Fibroblast of the aortic adventitia (primary cell): ENCODE measurements around the gene PPFIA4. TPM values are rescaled to one million over a fixed set of nuclear protein-coding genes. Genes with fewer than 3 reads are reported as not detected.
"Not testable (repeated sequence)": the region's sequence is repeated elsewhere in the genome, so short reads cannot be mapped to it uniquely, and the experiment has no call there.

Experiments
- DNase-seq: peaks from one replicate; pipeline ENCODE4 v3.0.0-alpha.2; 2010; ENCODE audit warnings: low read depth
- H3K4me3 ChIP-seq: 2 replicates; pipeline ENCODE4 v1.5.1; 2011; ENCODE audit warnings: low read depth, mild to moderate bottlenecking, control low read depth, low read length, moderate library complexity
- total RNA-seq: library from RNA; depleted of rRNA; stranded (reverse); fragments of >200 nt; gene quantifications from 2 replicates; pipeline ENCODE4 v1.2.3, GENCODE V29; 2012; ENCODE audit warnings: low replicate concordance
- TF ChIP-seq, protein P1 (sequence below): IDR thresholded peaks from 2 replicates; pipeline ENCODE4 v1.5.1; 2011; ENCODE audit warnings: mild to moderate bottlenecking, low read length, control low read depth, inconsistent platforms; ENCODE audit not compliant: insufficient read depth

The PPFIA4 gene
- total RNA-seq: 1.3 and 10.0 TPM in 2 replicates

- peak; percentile 75 for DNase-seq
- H3K4me3 ChIP-seq: peak within 1 kb of the TSS; percentile 75
- TF ChIP-seq, protein P1, sequence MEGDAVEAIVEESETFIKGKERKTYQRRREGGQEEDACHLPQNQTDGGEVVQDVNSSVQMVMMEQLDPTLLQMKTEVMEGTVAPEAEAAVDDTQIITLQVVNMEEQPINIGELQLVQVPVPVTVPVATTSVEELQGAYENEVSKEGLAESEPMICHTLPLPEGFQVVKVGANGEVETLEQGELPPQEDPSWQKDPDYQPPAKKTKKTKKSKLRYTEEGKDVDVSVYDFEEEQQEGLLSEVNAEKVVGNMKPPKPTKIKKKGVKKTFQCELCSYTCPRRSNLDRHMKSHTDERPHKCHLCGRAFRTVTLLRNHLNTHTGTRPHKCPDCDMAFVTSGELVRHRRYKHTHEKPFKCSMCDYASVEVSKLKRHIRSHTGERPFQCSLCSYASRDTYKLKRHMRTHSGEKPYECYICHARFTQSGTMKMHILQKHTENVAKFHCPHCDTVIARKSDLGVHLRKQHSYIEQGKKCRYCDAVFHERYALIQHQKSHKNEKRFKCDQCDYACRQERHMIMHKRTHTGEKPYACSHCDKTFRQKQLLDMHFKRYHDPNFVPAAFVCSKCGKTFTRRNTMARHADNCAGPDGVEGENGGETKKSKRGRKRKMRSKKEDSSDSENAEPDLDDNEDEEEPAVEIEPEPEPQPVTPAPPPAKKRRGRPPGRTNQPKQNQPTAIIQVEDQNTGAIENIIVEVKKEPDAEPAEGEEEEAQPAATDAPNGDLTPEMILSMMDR: no peak
Observed at GRCh38 chr1:203026031-203026665, at the start of gene PPFIA4. TSS of gene PPFIA4 (plus strand) at chr1:203026491. CDS start at chr1:203039009, 12,518 bp downstream.

- TF ChIP-seq, protein P1: no peak
- DNase-seq: no peak
- H3K4me3 ChIP-seq: no peak overlapping the region
Observed at GRCh38 chr1:202976633-202977032, 49.7 kb upstream of the PPFIA4 start.

DNA sequence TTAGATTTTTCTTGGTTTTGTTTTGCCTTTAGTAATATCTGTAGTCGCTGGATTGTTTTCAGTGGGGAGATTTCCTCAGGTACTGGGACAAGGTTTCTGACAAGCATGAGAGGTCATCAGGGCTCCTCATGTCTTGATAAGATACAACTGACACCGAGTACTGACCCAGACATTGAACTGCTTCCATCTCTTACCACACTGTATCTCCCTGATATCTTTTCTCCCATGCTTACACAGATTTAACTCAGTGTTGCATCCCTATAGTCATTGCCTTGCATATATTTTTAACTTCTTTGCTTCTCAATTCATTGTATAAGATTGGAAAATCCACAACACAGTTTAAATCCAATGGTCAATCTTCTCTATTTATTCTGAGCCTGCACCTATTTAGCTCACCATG is 46.8 kb upstream of the PPFIA4 start:
- DNase-seq: no peak
- H3K4me3 ChIP-seq: no peak overlapping the region
- TF ChIP-seq, protein P1: no peak

GRCh38 chr1:202981939-202982338 is 44.4 kb upstream of the PPFIA4 start:
- no peak for DNase-seq
- H3K4me3 ChIP-seq: no peak overlapping the region
- TF ChIP-seq, protein P1: no peak

DNA sequence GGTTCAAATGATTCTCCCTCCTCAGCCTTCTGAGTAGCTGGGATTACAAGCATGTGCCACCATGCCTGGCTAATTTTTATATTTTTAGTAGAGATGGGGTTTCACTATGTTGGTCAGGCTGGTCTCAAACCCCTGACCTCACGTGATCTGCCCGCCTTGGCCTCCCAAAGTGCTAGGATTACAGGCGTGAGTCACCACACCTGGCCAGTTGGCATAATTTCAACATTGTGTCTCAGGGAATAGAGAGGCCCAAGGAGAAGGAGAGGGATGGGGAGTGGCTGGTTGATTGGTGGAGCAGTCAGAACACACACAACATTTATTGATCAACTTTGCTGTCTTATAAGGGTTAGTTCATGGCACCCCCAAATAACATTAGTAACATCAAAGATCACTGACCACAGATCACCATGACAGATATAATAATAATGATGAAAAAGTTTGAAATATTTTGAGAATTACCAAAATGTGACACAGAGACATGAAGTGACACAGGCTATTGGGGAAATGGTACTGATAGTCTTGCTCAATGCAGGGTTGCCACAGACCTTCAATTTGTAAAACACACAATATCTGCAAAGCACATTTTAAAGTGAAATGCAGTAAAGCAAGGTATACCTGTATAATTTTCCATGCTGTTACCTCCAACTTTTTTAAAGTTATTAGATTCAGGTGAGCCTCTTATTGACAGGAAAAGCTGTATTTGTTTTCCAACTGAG is 43.4 kb upstream of the PPFIA4 start:
- no peak overlapping the region for H3K4me3 ChIP-seq
- no peak for DNase-seq
- TF ChIP-seq, protein P1: no peak

DNA sequence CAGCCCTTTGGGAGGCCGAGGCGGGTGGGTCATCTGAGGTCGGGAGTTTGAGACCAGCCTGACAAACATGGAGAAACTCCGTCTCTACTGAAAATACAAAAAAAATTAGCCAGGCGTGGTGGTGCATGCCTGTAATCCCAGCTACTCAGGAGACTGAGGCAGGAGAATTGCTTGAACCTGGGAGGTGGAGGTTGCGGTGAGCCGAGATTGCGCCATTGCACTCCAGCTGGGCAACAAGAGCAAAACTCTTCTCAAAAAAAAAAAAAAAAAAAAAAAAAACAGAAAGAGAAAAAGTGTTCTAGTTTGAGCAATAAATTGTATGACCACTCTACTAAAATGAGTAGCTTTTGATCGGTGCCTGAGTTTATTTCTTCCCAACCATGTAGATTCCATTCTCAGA is 40.2 kb upstream of the PPFIA4 start:
- H3K4me3 ChIP-seq, DNase-seq: not testable (repeated sequence)

DNA sequence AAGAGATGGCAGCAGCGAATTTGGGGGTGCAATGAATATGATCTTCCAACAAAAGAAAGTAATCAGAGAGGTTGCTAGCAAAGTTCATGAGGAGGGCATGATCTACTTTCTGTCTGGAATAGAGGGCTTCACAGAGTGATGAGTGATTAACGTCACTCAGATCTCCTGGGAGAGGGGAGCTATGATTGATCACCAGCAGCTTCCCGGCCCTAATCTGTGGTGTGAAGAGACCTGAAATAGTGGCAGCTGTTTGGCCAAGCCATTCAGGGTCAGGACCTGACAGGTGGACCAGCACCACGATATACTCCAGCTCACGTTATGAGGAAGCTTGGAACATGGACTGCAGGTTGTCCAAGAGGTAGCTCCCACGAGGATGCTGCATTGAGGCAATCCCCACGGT is 39.0 kb upstream of the PPFIA4 start:
- no peak overlapping the region for H3K4me3 ChIP-seq
- no peak for DNase-seq
- TF ChIP-seq, protein P1: no peak
